Smooth muscle cell (in vitro differentiated cells): ENCODE results near the gene CPT1B. TPM values are rescaled to one million over a fixed set of nuclear protein-coding genes. Genes with fewer than 3 reads are reported as not detected.

Experiments
- DNase-seq: peaks from one replicate; lab custom pipeline; 2025; ENCODE audit not compliant: unreplicated experiment; lab: John Stamatoyannopoulos, UW
- H2AFZ ChIP-seq: fragments of 200-600 bp; sonication (generic); 2 replicates; pipeline ENCODE4 v1.6.0; 2016; ENCODE audit warnings: antibody characterized with exemption, low read depth, mild to moderate bottlenecking
- H3F3A ChIP-seq: fragments of 200-600 bp; sonication (generic); 2 replicates; pipeline ENCODE4 v1.6.0; 2017; ENCODE audit warnings: antibody characterized with exemption, low read depth
- H3K27ac ChIP-seq: fragments of 200-600 bp; sonication (generic); 2 replicates; pipeline ENCODE4 v1.5.1; 2016; ENCODE audit warnings: low read depth, mild to moderate bottlenecking
- H3K27me3 ChIP-seq: fragments of 200-600 bp; sonication (generic); 2 replicates; pipeline ENCODE4 v1.6.1; 2016; ENCODE audit warnings: low read depth, mild to moderate bottlenecking
- H3K36me3 ChIP-seq: fragments of 200-600 bp; sonication (generic); 2 replicates; pipeline ENCODE4 v1.5.1; 2016; ENCODE audit warnings: low read depth
- H3K4me1 ChIP-seq: fragments of 200-600 bp; sonication (generic); 2 replicates; pipeline ENCODE4 v1.5.1; 2016; ENCODE audit warnings: low read depth
- H3K4me2 ChIP-seq: fragments of 200-600 bp; sonication (generic); 2 replicates; pipeline ENCODE4 v1.6.0; 2016; ENCODE audit warnings: mild to moderate bottlenecking
- H3K4me3 ChIP-seq: fragments of 200-600 bp; sonication (generic); 2 replicates; pipeline ENCODE4 v1.5.1; 2016; ENCODE audit warnings: mild to moderate bottlenecking
- H3K79me2 ChIP-seq: fragments of 200-600 bp; sonication (generic); 2 replicates; pipeline ENCODE4 v1.6.0; 2016; ENCODE audit warnings: low read depth, mild to moderate bottlenecking
- H3K9ac ChIP-seq: fragments of 200-600 bp; sonication (generic); 2 replicates; pipeline ENCODE4 v1.6.0; 2016; ENCODE audit warnings: low read depth
- H3K9me3 ChIP-seq: fragments of 200-600 bp; sonication (generic); replicated peaks from 2 replicates; pipeline ENCODE4 v1.5.1; 2016; ENCODE audit warnings: low read depth
- H4K20me1 ChIP-seq: fragments of 200-600 bp; sonication (generic); 2 replicates; pipeline ENCODE4 v1.6.0; 2016; ENCODE audit warnings: low read depth
- WGBS: methylation state at CpG from one replicate; pipeline ENCODE4 v1.1.7; 2016; ENCODE audit warnings: low lambda C conversion rate; 5-methylcytosine and 5-hydroxymethylcytosine counted together
- polyA plus RNA-seq: library from polyadenylated mRNA; unstranded; fragments of >200 nt; fragmentation: Nextera tagmentation; extraction: Ambion mirVana; gene quantifications from 2 replicates; pipeline ENCODE4 v1.2.1, GENCODE V29; 2016
- total RNA-seq: library from RNA; depleted of rRNA; stranded (reverse); fragments of >200 nt; gene quantifications from 2 replicates; pipeline ENCODE4 v1.2.3, GENCODE V29; 2014
- TF ChIP-seq, protein P1 (sequence below): fragments of 200-600 bp; sonication (generic); IDR thresholded peaks from 2 replicates; pipeline ENCODE4 v1.5.1; 2017; ENCODE audit warnings: borderline replicate concordance, mild to moderate bottlenecking, antibody characterized with exemption; ENCODE audit not compliant: insufficient read depth, poor library complexity, severe bottlenecking

The CPT1B gene
- total and polyA plus RNA-seq, 2 experiments from 2014 or later, result 19.3 to 20.7 TPM

DNA sequence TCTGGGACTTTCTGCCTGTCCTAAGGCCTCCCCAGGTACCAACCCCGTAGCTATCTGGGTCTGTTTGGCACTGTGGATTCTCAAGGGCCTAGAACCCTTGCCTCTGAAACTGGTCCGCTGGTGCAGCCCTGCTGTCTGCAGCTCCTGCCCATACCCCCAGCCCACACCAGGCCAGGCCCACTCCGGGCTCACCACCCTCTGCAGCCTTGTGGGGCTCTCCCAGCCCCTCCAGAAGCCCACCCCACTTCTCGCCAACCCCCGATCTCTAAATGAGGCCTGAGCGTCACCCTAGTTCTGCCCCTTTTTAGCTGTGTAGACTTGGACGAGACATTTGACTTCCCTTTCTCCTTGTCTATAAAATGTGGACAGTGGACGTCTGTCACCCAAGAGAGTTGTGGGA lies 27.8 kb downstream of the CPT1B start:
- H3F3A ChIP-seq, result no peaks in the 10 kb centered on the region
- no peaks in the 10 kb centered on the region for H3K4me1 ChIP-seq
- no peaks in the 10 kb centered on the region for H3K36me3 ChIP-seq
- H2AFZ ChIP-seq, result no peak overlapping the region
- TF ChIP-seq, protein P1, sequence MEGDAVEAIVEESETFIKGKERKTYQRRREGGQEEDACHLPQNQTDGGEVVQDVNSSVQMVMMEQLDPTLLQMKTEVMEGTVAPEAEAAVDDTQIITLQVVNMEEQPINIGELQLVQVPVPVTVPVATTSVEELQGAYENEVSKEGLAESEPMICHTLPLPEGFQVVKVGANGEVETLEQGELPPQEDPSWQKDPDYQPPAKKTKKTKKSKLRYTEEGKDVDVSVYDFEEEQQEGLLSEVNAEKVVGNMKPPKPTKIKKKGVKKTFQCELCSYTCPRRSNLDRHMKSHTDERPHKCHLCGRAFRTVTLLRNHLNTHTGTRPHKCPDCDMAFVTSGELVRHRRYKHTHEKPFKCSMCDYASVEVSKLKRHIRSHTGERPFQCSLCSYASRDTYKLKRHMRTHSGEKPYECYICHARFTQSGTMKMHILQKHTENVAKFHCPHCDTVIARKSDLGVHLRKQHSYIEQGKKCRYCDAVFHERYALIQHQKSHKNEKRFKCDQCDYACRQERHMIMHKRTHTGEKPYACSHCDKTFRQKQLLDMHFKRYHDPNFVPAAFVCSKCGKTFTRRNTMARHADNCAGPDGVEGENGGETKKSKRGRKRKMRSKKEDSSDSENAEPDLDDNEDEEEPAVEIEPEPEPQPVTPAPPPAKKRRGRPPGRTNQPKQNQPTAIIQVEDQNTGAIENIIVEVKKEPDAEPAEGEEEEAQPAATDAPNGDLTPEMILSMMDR, result no peak
- H3K9me3 ChIP-seq, result no peaks in the 10 kb centered on the region
- no peaks in the 10 kb centered on the region for H4K20me1 ChIP-seq
- no peak overlapping the region for H3K4me2 ChIP-seq
- H3K9ac ChIP-seq, result no peak overlapping the region
- no peaks in the 10 kb centered on the region for H3K79me2 ChIP-seq
- no peak overlapping the region for H3K27ac ChIP-seq
- DNase-seq, result no peak
- H3K27me3 ChIP-seq, result no peaks in the 10 kb centered on the region
- H3K4me3 ChIP-seq, result no peak overlapping the region
- 90% methylated on average over 8 of the region's 8 CpGs for WGBS

DNA sequence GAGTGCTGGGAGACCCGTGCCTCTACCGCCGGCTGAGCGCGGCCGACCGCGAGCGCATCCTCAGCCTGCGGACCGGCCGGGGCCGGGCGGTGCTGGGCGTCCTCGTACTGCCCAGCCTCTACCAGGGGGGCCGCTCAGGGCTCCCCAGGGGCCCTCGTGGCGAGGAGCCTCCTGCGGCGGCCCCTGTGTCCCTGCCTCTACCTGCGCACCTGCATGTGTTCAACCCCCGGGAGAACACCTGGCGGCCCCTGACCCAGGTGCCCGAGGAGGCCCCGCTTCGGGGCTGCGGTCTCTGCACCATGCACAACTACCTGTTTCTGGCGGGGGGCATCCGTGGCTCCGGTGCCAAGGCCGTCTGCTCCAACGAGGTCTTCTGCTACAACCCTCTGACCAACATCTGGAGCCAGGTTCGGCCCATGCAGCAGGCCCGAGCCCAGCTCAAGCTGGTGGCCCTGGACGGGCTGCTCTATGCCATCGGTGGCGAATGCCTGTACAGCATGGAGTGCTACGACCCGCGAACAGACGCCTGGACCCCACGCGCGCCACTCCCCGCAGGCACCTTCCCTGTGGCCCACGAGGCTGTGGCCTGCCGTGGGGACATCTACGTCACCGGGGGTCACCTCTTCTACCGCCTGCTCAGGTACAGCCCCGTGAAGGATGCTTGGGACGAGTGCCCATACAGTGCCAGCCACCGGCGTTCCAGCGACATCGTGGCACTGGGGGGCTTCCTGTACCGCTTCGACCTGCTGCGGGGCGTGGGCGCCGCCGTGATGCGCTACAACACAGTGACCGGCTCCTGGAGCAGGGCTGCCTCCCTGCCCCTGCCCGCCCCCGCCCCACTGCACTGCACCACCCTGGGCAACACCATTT lies 29.1 kb downstream of the CPT1B start:
- H4K20me1 ChIP-seq, result no peaks in the 10 kb centered on the region
- no peaks in the 10 kb centered on the region for H3K36me3 ChIP-seq
- H3K27me3 ChIP-seq, result no peaks in the 10 kb centered on the region
- H3K4me2 ChIP-seq, result no peak overlapping the region
- no peak overlapping the region for H2AFZ ChIP-seq
- no peak overlapping the region for H3K9ac ChIP-seq
- H3K9me3 ChIP-seq, result no peaks in the 10 kb centered on the region
- TF ChIP-seq, protein P1, result no peak
- no peaks in the 10 kb centered on the region for H3K79me2 ChIP-seq
- no peak overlapping the region for H3K4me3 ChIP-seq
- peaks cover 8% of the 10 kb centered on the region for H3K4me1 ChIP-seq
- no peak overlapping the region for H3K27ac ChIP-seq
- no peak for DNase-seq
- H3F3A ChIP-seq, result no peaks in the 10 kb centered on the region
- 94% methylated on average over 55 of the region's 68 CpGs for WGBS

DNA sequence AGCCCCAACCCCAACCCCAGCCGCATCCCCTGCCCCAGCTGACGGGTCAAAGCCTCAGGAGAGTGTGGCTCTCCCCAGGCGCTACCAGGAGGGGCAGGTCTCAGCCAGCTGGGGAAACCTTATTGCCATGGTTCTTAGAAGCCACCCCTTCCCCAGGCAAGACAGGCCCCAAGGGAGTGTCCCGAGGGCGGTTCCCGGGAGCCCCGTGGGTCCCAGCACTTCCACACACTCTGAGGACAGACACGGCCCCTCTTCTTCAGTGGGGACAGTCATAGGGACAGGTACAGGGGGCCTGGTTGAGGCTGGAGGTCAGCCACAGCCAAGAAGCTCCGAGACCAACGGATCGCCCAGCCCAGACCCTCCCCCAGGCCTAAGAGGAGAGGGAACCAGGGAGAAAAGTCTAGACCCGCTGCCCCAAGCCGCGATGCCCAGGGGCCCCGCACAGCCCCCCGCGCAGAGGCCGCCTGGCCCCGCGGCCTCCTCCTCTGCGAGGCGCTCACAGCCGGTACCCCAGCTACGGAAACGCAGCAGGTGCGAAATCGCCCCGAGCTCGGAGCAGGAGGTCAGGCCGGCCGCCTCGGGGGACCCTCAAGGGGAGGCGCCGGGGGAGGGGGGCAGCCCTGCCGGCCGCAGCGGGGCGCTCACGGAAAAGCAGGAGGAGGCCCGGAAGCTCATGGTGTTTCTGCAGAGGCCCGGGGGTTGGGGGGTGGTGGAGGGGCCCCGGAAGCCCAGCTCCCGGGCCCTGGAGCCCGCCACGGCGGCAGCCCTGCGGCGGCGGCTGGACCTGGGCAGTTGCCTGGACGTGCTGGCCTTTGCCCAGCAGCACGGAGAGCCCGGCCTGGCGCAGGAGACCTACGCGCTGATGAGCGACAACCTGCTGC lies 29.9 kb downstream of the CPT1B start:
- Histone ChIP-seq H3F3A (no peaks in the 10 kb centered on the region), H3K79me2 (no peaks in the 10 kb centered on the region), H3K27me3 (no peaks in the 10 kb centered on the region), H4K20me1 (no peaks in the 10 kb centered on the region), H2AFZ (no peak overlapping the region), H3K4me3 (no peak overlapping the region), H3K9ac (no peak overlapping the region), H3K4me2 (no peak overlapping the region), H3K36me3 (no peaks in the 10 kb centered on the region), H3K27ac (no peak overlapping the region), H3K4me1 (peaks cover 8% of the 10 kb centered on the region), H3K9me3 (no peaks in the 10 kb centered on the region)
- 94% methylated on average over 41 of the region's 56 CpGs for WGBS
- no peak for DNase-seq
- TF ChIP-seq, protein P1, result no peak
